HG03064 (cell line): ENCODE measurements around the gene SGPP1.
"Not testable (repeated sequence)": the region's sequence is repeated elsewhere in the genome, so short reads cannot be mapped to it uniquely, and the experiment has no call there.

Experiments used
- ATAC-seq: cut with Tn5 transposase; IDR thresholded peaks from one replicate; pipeline ENCODE4 v1.9.1; 2021; ENCODE audit warnings: low read depth; ENCODE audit not compliant: unreplicated experiment

Gene SGPP1

DNA sequence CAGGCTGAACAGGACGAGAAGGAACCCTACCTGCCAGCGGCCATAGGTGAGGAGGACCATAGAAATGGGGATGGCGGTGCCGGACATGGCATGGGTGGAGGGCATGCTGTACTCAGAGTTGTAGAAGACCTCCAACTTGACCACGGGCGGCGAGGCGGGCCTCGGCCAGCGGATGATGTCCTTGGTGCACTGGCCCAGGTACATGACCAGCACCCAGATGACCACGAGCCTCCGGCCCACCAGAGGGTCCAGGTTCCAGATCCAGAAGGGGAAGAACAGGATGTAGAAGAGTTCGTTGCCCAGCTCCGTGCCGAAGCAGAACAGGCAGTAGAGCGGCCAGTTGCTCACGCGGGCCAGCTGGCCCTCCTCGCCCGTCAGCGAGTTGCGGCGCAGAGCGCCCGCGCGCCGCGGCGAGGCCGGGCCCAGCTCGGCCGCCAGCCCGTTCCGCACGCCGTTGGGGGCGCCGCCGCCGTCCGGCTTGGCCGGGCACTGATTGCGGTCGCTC lies 582 bp downstream of the SGPP1 start:
- ATAC-seq, result peak; percentile 44

DNA sequence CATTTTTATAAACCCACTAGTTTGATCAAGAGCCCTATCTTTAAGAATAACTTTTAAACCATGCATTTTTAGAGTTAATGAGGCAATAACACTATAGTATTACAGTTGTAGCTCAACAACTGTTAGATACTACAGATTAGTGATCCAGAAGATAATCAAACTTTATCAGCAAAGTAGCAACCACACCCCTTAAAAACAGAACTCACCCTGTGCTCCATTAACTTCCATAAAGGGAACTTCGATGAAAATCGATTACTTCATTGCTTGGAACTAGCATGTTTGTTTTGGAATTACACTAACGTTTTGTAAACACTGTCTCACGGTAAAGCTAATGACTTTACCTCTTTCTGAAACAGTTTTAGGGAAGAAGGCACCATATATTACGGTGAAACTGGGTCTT lies 1.4 kb downstream of the SGPP1 start:
- ATAC-seq, result no peak

DNA sequence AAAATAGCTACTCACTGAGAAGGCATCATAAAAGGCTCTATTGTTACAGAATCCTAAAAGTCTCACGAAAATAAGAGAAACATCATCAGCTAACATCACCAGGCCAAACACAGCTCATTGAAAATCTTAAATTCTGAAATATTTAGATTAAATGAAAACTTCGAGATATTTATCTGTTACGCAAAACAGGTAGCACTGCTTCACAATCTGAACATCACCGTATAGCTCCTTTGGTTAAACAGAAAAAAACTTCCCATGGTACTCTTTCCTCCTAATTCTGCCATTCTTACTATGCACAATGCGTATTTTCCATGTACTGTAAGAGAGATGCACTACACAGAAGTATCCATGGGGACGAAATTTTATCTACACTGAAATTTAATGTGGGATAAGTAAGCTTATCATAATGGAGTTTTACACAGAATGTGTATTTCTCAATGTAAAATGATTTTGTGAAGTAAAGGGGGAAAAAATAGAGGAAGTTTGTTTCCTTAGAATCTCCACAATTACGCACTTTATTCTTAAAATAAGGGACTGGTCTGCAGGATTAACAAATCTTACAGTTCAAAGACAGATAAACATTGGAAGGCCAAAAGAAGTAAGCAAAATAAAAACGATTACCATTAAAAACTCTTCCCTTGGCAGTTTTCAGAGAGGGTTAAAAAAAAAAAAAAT lies 1.9 kb downstream of the SGPP1 start:
- ATAC-seq, result no peak

DNA sequence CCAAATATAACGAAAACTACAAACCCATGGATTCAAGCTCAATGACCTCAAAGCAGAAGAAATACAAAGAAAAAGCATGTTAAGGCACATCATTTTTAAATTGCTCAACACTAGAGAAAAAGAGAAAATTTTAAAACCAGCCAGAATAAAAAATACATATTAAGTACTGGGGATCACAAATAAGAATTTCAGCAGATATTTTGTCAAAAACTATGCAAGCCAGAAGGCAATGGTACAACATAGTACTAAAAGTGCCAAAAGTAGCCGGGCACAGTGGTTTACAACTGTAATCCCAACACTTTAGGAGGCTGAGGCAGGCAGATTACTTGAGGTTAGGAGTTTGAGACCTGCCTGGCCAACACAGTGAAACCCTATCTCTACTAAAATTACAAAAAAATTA lies 10.2 kb downstream of the SGPP1 start:
- ATAC-seq, result no peak

DNA sequence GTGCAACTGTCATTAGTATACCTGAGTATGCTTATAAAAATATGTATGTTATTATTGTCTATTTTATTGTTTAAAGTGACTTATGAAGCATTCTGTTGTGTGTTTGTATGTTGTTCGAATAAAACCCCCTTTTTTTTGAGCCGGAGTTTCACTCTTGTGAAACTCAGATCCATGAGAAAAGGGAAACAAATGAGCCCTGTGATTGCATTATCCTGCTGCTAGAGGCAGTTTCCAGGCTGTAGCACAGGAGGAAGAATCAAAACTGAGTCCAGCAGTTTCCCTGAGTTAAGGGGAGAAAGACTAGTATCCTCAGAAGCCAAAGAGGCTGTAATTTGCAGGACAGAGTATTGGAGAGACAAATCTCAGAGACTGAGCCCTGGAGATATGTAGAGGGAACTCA lies 12.5 kb downstream of the SGPP1 start:
- no peak for ATAC-seq

DNA sequence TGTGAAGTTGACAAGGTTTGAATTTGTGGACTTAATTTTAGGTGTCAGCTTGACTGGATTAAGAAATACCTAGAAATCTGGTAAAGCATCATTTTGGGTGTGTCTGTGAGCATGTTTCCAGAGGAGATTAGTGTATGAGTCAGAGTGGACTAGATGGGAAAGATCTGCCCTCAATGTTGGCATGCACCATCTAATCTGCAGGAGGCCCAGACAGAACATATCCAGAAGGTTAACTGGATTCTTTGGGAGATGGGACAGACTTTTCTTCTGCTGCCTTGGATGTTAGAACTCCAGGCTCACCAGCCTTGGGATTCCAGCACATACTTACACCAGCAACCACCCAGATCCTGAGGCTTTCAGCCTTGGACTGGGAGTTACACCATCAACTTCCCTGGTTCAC lies 14.1 kb downstream of the SGPP1 start:
- no peak for ATAC-seq

DNA sequence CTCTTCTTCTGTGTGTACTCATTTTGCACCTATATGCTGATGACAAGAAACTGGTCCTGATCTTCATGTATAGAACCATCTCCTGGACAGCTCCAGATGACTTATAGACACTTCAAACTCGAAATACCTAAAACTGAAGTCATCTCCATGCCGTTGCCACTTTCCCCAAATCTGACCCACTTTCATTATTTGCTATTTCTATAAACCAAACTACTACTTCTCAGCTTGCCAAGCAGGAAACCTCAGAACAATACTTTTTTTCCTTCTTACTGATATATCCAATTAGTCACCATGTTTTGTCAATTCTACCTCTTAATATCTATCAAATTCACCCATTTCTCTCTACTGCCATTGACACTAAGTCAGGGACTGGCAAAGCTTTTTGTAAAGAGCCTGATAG lies 14.8 kb downstream of the SGPP1 start:
- no peak for ATAC-seq

DNA sequence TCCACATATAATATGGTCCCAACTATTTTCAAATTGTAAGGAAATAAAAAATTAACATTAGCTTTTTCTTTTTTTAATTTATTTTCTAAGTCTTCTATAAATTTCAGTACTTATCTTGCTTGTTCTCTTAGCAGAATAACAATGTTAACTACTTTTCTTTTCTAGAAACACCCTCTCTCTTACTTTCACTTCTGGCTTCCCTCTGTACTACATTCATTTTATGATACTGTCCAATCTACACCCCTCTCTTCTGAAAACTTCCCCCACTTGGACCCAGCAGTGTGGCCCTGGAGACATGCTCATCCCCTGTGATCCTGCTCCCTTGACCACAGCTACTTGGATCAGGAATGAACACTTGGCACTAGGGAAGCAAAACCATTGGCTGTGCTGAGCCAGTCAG lies 15.7 kb downstream of the SGPP1 start:
- ATAC-seq, result no peak

DNA sequence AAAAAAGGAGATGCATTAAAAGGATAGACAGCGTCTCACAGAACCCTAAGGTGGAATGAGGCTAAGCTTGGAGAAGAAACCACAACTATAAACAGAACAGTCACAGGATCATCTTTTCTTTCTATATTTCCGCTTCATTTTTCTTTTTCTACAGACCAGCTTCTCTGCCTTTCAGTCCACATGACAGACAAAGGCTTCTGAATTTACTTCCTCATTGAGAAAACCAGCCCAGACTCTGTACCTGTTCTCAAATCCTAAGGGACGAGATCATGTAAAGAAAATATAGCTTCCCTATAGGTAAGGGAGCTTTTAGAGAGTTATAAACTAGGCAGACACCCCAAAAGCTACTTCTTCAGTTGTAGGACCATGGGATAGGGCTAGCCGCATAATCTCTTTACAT lies 17.4 kb downstream of the SGPP1 start:
- no peak for ATAC-seq

DNA sequence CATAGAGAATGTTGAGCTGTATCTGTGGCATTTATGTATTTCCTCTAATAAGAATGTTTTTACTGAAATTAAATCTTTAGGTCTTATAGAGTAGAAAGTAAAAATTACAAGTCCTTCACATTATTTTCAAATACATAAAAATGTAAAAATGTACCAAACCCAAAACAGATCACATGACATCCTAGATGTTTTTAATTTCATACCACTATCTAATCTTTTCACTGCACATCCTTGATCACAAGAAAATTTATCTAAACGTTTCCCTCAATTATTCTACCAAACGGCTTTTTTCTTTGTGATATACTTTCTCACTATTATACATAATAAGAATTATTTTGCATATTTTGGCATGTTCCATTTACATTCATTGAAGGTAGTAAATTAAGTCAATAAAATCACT lies 18.3 kb downstream of the SGPP1 start:
- no peak for ATAC-seq

DNA sequence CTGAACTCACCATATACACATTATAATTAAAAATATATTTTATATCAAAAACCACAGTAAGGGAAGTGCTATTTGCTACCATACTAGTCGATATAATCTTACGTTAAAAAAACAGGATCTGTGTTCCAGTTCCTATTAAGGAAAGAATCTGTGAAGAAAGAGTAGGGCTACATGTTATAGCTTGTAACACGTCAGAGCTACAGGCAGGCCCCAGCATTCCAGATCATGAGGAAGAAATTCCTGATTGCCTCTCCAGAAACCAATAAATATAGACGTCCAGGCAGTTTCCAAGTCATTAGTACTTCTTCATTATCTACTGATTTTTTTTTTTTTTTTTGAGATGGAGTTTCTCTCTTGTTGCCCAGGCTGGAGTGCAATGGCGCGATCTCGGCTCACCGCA lies 20.6 kb downstream of the SGPP1 start:
- no peak for ATAC-seq

DNA sequence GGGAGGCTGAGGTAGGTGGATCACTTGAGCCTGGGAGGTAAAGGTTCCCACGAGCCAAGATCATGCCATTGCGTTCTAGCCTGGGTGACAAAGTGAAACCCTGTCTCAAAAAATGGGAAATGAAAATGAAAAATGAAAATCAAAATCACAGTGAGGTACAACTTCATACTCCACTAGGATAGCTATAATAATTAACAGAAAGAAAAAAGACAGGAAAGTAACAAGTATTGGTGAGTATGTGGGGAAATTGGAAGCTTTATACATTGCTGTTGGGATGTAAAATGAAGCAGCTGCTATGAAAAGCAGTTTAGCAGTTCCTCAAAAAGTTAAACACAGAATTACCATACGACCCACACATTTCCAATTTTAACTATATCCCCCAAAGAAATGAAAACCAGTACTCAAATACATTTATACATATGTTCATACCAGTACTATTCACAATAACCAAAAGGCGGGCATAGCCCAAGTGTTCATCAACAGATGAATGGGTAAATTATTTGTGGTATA lies 22.2 kb downstream of the SGPP1 start:
- ATAC-seq, result peak; percentile 45

DNA sequence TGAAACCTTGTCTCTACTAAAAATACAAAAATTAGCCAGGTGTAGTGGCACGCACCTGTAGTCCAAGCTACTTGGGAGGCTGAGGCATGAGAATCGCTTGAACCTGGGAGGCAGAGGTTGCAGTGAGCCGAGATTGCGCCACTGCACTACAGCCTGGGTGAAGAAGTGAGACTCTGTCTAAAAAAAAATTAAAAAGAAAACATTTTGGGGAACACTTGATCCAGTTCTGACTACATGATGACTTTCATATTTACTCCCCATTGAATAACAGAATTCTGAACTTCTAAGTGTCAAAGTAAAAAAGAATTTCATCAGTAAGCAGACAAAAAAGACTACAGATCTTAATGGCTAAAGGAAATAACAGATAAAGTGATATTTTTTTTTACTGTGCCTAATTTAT lies 25.3 kb downstream of the SGPP1 start:
- not testable (repeated sequence) for ATAC-seq

DNA sequence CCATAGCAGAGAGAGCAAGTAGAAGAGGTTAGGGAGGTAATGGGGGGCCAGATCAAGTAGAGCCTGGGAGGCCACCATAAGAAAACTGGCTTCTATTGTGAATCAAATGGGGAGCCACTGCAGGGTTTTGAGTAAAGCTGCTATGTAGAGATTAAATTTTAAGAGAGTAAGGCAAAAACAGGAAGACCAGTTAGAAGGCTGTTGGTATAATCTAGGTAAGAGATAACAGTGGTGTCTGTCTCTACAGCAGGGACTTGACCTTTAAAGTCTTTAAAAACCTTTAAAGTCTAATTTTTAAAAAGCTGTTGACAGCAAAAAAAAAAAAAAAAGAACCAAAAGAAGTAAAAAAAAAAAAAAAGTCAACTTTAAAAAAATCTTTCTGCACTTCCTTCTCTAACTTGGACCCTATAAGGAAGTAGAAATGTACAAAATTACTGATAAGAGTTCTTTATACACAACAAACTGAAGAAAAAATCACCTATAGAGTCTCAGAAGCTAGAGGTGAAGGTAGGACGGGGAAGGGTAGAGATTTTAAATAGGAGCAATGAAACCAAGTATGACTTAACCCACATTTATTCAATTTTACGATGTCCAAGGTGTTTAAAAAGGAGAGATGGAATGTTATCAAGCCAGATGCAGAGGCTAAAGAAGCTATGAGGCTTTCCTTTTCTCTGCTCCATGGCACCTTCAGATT lies 26.1 kb downstream of the SGPP1 start:
- no peak for ATAC-seq

DNA sequence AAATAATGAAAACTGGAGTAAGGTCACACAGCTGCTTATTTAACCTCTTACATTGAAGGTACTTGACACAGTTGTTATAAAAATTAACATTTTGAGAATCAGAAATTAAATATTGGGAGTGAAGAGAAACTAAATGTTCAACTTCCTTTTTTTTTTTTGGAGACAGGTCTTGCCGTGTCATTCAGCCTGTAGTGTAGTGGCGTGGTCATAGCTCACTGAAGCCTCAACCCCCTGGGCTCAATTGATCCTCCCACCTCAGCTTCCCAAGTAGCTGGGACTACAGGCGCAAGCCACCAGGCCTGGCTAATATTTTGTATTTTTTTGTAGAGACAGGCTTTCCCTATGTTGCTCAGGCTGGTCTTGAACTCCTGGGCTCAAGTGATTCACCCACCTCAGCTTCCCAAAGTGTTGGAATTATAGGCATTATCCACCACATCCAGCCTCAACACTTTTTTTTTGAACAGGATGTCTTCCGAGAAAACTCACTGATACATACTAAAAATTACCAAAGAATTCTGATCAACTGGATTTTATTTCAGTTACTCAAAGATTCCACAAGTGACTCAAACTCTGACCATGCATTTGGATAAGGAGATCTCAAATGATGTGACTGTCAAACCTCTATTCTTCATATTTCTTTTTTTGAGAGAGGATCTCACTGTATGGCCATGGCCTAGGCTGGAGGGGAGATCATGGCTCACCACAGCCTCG lies 35.4 kb downstream of the SGPP1 start:
- ATAC-seq, result no peak

DNA sequence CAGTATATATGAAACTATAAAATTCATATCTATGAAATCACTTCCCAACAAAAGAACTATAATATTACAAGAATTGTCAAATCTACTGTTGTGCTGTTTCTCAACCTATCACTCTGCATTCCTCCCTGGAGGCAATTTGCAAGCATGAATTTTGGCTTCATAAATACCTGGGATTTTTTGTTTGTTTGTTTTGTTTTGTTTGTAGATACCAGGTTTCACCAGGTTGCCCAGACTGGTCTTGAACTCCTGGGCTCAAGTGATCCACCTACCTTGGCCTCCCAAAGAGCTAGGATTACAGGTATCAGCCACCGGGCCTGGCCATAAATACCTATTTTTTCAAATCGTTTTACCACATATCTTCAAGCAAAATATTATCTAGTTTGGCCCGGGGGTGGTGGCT lies 38.7 kb downstream of the SGPP1 start:
- no peak for ATAC-seq

DNA sequence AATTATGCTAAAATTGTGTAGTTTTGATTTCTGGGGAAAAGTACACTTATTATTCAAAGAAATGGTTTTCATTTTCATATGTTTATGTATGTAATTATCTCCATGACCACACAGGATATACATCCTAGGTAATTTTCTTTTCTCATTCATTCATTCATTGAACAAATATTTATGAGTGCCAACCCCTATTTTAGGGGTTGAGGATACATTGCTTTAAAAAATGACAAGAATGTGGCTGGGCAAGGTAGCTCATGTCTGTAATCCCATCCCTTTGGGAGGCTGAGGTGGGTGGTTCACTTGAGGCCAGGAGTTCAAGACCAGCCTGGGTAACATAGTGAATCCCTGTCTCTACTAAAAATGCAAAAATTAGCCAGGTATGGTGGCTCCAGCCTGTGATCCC lies 40.9 kb downstream of the SGPP1 start:
- ATAC-seq, result no peak

DNA sequence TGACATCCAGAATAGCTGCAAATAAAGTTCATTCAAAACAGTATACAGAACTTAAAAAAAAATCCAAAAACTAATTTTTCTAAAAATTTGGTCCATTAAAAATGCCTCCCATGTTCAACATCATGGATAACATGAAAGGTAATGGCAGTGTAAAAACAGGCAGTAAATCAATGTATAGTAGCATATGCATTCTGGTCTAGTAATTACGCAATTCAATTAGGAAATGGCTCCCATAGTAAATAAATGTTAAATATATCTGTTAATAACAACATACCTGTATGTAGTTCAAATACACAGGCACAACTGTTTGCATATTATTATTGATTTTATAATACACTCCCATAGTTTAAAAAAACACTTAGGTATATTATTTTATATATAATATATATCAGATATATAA lies 42.5 kb downstream of the SGPP1 start:
- no peak for ATAC-seq

DNA sequence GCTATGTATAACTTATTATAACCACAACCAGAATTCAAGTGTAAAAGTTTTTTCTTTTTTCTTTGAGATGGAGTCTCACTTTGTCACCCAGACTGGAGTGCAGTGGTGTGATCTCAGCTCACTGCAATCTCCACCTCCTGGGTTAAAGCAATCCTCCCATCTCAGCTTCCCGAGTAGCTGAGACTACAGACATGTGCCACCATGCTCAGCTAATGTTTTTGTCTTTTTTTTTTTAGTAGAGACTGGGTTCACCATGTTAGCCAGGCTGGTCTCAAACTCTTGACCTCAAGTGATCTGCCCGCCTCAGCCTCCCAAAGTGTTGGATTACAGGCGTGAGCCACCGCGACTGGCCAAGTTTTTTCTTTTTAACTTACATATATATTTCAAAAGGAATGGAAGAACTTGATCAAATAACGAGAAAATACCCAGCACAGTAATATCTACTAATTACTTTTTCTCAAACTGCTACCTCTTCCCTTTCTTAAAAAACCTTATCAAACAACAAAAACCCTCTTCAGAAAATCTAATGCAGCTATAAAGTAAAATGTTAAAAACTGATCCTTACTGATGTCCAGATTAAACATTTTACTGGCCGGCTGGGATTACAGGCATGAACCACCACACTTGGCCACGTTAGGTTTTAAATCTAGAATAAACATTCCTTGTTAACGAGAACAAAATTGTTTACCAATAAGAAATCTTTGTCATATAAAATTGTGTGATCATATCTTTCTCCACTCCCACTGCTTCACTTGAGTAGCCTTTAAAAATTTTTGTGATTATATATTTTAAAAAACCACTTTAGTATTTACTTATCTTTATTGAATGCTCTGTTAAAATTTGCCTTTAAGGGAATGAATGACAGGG lies 44.9 kb downstream of the SGPP1 start:
- ATAC-seq, result no peak

DNA sequence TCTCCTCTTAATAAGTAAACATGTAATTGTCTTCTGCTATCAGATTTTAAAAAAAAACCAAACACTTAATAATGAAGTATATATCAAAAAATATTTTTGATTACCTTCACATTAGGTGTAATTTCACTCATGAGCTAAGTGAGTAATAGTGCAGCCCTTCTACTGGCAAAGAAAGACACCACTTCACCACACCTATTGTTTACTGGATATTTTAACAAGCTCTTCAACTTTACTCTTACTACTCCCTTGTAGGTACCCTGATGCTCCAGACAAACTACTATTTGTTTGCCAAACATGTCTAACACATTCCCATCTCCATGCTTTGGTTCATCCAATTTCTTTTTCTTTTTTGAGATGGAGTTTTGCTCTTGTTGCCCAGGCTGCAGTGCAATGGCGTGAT lies 49.3 kb downstream of the SGPP1 start:
- ATAC-seq, result no peak
